T-helper 1 cell treated with Interleukin-12 subunit alpha and Interleukin-12 subunit beta and Interleukin-4 antibody, amounts not matched to agents 30 ng/mL and 1 ng/mL, for 36 hours (primary cell): ENCODE results near the gene SLC9A7. TPM values are rescaled to one million over a fixed set of nuclear protein-coding genes. Genes with fewer than 3 reads are reported as not detected.

Experiments used
- intact Hi-C: fragments of 100-400 bp; cut with micrococcal nuclease; formaldehyde crosslinking; loops from one replicate; pipeline ENCODE4 v1.15.1; 2024
- total RNA-seq: library from RNA; stranded (reverse); gene quantifications from 2 replicates; pipeline ENCODE4 v1.2.3, GENCODE V29; 2022

SLC9A7 gene
- total RNA-seq, 1 donor from 2014 or later = 15.4 TPM

DNA sequence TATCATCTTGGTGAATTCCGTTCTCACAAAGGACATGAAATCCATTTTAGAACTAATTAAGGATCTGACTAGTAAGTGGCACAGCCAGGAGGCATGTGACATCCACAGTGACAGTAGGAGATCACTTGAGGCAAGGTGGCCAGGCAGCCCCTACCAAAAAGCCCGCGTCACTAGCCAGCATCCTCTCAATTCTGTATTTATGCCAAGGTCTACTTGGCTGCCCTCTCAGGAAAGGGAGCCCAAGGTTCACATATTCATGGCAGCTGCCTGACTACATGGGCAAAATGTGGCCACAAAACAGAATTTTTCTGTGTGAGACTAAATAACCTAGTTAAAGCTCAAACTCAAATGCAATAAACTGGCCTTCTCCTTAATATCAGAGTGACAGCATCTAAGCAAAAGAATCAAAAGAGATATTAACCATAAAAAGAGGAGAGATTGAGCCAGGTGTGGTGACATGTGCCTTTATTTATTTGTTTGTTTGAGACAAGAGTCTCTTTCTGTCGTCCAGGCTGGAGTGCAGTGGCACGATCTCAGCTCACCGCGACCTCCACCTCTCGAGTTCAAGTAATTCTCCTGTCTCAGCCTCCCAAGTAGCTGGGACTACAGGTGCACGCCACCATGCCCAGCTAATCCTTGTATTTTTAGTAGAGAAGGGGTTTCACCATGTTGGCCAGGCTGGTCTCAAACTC lies 51.5 kb downstream of the SLC9A7 start:
- intact Hi-C loops = loop anchor here (10.0 kb wide), 1 partner anchor 903 kb away; no protein-coding TSS in a partner anchor

DNA sequence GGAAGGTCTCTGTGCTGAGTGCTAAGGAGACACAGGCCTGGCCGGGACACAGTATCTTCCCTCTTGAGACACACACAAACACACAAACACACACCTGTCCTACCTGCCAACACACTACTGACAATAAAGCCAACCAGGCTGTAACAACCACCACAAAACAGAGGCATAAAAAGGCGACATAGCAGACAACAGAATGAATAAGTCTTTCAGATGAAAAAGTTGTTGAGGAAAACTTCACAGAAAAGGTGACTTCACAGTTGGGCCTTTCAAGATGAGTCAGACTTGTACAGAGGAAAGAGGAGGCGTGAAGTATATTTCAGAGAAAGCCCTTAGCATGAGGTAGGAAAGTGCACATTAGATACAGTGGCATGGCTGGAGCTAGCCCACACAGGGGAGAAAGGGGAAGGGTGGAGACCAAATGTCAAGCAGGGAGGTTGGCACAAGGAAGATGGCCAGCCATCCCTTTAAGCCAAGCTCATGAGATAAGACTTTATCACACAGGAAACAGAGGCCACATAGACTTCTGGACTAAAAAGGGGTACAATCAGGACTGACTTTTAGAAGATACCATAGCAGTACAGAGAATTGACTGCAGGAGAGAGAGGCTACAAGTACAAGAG lies 54.0 kb downstream of the SLC9A7 start:
- intact Hi-C loops = loop anchor here (1.0 to 10.0 kb wide), 6 partner anchors 8 to 900 kb away; partner anchors contain the start of genes RP2, SLC9A7 and ZNF674

DNA sequence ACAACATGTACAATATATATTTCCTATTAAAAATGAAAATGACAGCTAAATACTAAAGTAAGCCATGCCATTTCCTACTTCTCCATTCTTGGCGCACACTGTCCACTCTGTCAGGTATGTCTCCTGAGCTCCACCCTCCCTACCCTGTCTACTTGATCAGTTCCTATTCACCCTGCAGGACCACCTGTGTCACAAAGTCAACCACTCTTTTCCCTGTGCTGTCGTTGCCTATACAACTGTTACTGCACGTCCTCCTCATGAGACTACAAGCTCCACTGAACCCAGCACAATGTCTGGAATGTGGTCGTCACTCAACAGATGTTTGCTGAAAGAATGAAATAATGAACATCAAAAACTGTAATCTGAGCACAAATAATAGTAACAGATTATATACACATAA lies 54.9 kb downstream of the SLC9A7 start:
- intact Hi-C loops = loop anchor here (2.0 to 10.0 kb wide), 5 partner anchors 17 to 899 kb away; partner anchors contain the start of genes RP2, SLC9A7 and ZNF674

DNA sequence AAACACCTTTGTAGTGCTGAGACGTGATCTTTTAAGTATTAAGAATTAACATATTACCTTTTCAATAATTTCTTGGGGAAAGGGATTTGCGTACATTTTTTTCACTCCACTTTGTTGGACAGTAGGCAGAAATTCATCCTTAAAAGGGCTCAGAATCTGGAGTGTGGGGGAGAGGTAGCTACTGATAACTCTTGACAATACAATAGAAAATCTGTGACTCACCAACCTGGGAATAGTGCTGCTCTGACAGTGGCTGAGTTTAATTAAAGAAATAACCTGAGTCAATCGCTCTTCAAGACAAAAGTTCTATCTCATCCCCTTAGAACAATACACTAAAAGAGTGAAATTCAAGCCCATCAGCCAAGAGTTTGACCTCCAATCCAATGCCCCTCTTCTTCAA lies 60.2 kb downstream of the SLC9A7 start:
- intact Hi-C loops = no loop called here

DNA sequence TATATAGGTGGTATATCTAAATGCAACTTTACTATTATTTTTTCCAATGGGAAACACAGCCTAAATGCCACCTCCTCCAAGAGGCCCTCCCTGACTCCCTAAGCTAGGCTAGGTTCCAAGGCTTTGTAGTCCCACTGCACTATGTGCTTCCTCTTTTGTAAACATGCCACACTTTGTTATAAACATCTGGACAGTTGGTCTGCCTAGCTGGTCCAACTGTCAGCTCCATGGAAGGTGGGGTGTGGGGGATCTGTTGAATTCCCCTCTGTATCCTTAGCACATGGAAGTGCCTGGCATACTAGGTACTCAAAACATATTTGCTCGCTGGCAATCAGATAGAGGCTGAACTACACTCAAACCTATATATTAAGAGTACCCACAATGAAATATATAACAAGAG lies 63.4 kb downstream of the SLC9A7 start:
- intact Hi-C loops = no loop called here

DNA sequence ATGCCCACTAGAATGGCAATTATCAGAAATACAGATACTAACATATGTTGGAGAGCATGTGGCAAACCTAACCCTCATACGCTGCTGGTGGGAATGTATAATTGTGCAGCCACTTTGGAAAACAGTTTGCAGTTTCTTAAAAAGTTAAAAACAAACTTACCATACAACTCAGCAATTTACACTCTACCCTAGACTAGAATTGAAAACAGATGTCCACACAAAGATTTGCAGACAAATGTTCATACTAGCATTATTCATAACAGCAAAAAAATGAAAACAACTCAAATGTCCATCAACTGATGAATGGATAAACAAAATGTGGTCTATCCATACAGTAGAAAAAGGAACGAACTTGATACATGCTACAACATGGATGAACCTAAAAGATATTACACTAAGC lies 64.4 kb downstream of the SLC9A7 start:
- intact Hi-C loops = no loop called here

DNA sequence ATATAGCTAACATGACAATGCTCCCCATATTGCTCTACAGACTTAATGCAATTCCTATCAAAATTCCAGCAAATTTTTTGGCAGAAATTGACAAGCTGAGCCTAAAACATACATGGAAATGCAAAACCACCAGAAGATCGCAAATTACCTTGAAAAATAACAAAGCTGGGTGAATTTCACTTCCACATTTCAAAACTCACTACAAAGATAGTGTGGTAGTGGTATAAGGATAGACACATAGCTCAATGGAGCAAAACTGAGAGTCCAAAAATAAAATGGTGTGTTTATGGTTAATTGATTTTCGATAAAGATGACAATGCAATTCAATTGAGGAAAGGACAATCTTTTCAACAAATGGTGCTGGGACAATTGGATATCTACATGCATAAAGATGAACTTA lies 65.8 kb downstream of the SLC9A7 start:
- intact Hi-C loops = no loop called here

DNA sequence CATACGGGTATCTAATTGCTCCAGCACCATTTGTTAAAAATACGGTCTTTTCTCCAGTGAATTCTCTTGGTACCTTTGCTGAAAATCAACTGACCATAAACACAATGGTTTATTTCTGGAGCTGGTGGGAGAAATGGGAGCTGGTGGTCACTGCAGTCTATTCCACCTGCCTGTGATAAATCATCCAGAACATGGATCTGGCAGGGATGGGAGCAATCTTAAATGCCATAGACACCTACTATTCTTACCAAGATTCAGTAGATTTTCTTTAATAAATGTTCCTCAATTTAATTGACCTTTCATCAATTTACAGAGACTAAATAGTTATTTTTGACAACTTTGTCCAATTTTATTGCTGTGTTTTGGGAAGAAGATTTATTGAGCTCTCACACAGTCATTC lies 68.1 kb downstream of the SLC9A7 start:
- intact Hi-C loops = no loop called here

DNA sequence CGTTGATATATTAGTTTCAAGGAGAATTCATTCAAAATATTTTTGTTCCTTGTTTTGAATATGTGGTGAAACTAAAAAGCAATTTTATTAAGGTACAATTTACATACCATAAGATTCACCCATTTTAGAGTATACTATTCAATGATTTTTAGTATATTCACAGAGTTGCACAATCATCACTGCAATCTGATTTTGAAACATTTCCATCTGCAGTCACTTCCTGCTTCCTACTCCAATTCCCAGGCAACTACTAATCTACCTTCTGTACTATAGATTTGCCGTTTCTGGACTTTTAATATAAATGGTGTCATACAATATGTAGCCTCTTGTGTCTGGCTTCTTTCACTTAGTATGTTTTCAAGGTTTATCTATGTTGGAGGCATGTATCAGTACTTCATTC lies 71.3 kb downstream of the SLC9A7 start:
- intact Hi-C loops = loop anchor here (2.0 to 5.0 kb wide), 6 partner anchors 17 to 241 kb away; partner anchors contain the start of gene SLC9A7

DNA sequence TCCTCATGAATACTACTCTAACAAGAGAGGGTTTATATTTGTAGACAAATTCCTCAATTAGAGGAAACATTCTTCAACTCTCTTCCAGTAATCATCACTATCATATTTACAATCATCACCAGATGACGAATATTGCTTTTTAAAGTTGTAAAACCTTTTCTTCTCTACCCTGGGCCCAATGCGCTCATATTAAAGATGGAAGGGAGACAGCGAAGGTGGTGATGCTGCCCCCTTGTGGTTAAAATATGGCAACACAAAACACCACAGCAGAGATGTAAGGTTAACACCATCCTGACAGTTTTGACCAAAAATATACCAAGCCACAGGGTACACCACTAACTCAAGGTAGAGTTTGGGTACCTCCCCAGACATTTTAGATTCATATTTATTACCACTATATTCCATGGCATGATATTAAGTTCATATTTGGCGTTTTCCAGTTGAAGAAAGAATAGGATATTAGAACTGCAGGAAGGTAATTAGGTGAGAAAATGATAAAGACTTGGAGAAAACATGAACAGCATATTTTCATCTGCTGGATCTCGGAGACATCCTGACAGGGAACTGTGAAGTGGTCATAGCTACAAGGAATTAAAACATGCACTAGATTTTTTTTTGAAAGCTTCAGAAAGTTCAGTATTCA lies 72.8 kb downstream of the SLC9A7 start:
- intact Hi-C loops = loop anchor here (1.0 to 5.0 kb wide), 9 partner anchors 19 to 305 kb away; partner anchors contain the start of gene SLC9A7

DNA sequence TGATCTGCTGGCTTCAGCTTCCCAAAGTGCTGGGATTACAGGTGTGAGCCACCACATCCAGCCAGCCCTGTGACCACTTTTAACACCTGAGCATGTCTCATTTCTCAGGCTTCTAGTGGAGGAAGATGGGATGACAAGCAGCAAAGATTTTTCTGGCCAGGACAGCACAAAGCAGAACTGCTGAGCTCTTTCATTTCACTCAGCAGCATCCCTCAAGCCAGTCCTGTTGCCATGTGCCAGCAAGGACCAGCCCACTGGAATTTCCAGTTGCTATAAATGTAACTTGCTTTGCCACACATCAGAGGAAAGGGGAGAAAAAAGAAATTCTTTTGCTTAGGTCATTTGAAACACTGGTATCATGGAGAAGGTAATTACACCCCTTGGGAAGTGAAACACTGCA lies 75.9 kb downstream of the SLC9A7 start:
- intact Hi-C loops = no loop called here

DNA sequence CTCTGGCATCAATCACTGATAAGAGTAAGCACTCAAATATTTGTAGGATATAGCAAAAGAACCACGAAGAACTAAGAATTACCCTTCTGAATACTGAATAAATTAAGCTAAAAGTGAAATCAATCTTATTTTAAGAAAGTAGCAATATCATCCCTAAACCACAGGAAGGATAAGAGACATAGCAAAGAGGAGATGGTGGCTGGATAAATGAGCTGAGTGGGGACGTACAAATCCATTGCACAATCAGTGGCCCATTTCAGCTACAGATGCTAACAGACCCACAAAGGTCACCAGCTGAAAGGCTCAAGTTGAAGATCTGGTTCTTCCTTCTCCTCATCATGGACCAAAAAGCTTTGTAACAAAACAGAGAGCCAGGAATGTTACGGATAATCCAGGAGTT lies 77.1 kb downstream of the SLC9A7 start:
- intact Hi-C loops = no loop called here

DNA sequence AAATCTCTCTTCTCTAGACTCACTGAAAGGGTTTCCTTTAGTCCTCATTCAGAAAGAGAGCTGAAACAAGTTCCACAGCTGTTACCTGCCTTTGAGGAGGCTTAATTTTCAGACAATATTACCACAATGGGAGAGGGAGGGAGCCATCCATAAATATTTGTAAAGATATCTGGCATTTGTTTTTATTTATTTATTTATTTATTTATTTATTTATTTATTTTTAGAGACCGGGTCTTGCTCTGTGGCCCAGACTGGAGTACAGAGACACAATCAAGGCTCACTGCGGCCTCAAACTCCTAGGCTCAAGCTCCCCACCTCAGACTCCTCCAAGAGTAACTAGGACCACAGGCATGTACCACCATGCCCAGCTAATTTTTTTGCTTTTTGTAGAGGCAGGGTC lies 80.7 kb downstream of the SLC9A7 start:
- intact Hi-C loops = no loop called here

DNA sequence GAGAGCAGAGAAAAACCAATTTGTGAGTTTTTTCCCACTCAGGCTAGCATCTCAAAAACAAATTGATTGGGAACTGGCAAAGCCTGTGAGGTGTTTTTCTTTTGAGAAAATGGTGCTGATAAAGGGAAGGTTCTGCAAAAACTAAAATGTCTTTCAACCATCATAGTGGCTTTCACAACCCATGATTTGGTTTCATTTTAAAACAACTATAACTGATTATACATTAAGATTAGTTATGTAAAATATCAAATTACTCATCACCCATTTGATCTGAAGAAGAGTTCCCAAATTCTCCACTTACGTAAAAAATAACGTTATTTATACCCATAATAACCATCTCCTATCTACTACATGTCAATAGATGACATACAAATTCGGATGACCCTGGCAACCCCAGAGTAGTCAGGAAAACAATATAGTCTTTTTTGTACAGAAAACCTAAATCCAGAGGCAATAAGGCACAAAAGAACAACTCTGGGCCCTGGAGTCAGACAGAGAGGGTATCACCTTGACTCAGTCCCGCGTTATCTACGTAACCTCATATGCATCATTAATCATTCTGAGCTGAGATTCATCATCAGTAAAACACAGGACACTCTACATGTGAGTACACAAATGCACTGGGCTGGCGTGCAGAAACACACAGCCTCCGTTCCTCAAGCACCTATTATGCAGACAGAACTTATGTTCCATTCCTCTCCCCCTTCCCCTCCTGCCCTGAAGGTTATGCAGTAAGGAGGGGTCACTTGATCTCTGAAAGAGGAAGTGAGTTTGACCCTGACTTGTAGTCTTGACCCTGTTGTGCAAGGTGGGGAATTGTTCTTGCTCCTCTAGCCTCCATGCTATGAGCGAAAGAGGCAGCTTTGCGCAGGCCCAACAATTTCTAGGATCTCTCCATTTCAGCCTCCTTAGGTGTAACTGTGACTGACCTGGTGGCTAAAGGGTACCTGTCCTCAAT lies 82.2 kb downstream of the SLC9A7 start:
- intact Hi-C loops = no loop called here

DNA sequence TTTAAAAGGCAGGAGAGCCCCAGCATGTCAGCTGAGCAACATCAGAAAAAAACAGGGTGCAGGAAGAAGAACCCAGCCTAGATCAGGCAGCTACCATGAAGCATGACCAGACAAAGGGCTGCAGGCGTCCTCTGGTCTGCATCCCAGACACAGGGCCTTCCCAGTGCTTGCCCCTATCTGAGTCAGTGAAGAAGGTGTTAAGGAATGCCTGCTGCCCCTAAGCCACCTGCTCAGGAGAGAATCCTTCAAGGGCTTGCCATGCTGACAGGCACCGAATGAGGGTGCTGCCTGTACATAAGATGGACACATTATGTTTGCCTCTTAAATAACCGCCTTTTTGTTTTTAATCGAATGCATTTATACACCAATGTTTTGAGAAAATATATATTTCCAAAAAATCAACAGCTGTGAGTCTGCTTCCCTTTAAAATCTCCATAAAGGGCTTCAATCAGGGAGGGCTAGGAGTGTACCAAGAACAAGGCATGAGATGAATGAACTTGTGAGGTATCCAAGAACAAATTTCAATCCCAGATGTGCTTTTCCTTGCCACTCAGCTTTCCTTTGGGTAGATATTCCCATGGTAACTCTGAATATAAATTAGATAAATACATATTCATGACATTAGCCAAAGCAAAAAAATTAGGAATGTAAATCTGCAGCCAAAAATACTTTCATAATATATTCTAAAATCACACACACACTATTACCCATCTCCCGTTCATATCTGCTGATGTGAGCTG lies 85.1 kb downstream of the SLC9A7 start:
- intact Hi-C loops = no loop called here

DNA sequence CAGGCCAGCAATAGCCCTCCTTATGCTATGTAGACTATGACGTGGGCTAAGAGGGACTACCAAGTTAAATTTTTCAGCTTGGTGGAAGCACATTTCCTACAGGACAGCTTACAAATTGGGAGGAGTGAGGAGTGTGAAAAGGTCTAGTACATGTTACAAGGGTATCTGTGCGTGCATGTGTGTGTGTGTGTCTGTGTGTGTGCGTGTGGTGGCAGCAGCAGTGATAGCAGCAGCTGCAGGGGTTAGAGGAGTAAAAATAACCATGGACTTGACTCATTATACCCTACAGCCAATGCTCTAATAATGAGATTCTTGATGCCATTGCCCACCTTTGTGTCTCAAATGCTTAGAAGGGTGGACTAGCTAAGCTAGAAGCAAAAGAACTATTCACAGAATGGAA lies 88.6 kb downstream of the SLC9A7 start:
- intact Hi-C loops = no loop called here

DNA sequence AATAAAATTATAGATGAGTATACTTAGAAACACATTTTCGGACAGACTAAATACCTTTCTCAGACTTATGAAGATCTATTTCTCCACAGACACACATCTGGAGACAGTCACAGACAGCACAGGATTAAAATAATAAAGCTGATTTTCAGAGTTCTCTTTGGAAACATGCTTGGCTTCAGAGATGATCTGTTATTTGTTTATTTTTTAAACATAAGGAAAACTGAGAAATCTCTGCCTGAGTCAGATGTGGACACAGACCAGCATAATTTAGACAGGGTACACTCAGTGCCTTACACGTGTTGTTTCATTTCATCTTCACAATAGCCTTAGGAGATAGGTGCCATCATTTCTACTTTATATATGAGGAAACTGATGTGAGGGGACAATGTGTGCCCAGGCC lies 92.1 kb downstream of the SLC9A7 start:
- intact Hi-C loops = no loop called here

DNA sequence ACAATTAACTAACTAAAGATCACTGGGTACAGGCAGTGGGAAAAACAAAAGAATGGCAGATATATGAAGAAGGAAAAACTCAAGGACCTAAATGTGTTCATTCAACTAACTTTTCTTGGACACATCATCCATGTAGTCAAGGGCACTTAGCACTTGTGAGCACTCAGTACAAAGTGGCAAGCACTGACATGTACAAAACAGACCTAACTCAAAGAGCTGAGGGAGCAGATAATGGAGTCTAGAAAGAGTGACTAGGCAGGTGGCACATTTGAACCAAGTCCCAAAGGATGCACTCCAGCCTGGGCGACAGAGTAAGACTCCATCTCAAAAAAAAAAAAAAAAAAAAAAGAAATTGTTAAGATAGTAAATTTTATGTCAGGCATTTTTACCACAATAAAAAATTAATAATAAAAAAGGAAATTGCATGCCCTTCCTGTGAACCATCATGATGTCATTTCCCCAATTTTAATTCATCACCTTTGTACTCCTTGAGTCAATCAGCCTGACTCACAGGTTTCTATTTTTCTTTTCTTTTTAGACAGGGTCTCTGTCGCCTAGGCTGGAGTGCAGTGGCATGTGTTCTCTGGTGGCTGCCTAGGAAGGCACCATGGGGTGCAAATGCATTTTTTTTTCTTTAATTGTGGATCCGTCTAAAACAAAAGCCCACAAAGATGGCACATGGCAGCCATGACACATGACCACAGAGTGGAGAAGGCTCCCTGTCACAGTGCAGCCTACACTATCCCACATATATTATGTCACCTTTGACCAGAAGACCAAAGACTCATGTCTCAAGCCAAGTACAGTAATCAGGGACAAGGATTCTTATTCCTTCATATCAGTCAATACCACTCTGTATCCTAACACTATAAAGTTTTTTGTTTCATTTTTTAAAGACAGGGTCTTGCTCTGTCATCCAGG lies 93.4 kb downstream of the SLC9A7 start:
- intact Hi-C loops = no loop called here

DNA sequence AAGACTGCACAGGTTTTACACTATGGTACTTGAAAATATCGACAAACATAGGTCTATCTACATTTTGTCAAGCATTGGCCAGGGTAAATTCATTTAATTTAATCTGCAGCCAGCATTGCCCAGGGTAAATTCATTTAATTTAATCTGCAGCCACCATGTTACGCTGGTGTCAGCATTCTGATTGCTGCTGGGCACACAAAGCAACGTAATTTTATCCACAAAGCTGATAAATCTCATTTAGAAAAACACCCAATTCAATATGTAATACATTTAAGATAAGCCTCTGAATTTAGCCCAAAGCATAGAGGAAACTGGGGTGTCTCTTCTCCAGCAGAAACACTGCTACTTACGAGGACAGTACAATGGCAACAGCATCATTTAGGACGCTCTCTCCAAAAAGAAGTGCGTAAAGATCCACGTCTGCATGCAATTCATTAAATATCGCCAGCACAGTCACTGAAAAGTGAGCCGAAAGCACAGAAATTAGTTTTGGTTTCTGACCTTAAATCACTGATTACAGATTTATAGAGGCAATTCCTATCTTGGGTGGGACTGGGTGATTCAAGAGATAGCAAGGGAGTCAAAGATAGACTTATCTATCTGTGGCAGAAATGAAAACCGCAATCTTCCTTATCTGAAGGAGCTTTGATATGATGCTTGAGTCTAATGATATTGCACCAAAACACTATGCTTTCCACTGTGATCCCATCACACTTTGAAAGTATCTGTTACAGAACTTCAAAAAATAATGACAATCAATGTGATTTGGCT lies 96.5 kb downstream of the SLC9A7 start:
- intact Hi-C loops = no loop called here
